H9 (cell line): ENCODE data around the gene ALDH6A1. TPM values are rescaled to one million over a fixed set of nuclear protein-coding genes. Genes with fewer than 3 reads are reported as not detected.
"Not testable (repeated sequence)": the region's sequence is repeated elsewhere in the genome, so short reads cannot be mapped to it uniquely, and the experiment has no call there.

ENCODE experiments used
- DNase-seq: peaks from one replicate; pipeline ENCODE4 v3.0.0-alpha.2; 2017
- H2AFZ ChIP-seq: one replicate; pipeline ENCODE4 v1.6.1; 2013; ENCODE audit warnings: mild to moderate bottlenecking, low read length, control low read depth, moderate library complexity
- H2AK5ac ChIP-seq: 2 replicates; pipeline ENCODE4 v1.6.1; 2013; ENCODE audit warnings: low read length, control low read depth, mixed read lengths; ENCODE audit not compliant: insufficient read length
- H2BK120ac ChIP-seq: one replicate; pipeline ENCODE4 v1.6.1; 2013; ENCODE audit warnings: low read depth, mild to moderate bottlenecking, low read length, control low read depth, inconsistent platforms; ENCODE audit not compliant: poor library complexity, severe bottlenecking
- H2BK12ac ChIP-seq: 2 replicates; pipeline ENCODE4 v1.6.1; 2013; ENCODE audit warnings: low read length, control low read depth, mixed read lengths, low read depth; ENCODE audit not compliant: insufficient read length
- H2BK15ac ChIP-seq: 2 replicates; pipeline ENCODE4 v1.6.1; 2013; ENCODE audit warnings: low read depth, low read length, control low read depth
- H2BK20ac ChIP-seq: one replicate; pipeline ENCODE4 v1.6.1; 2013; ENCODE audit warnings: low read depth, mild to moderate bottlenecking, low read length, control low read depth, inconsistent platforms; ENCODE audit not compliant: poor library complexity, severe bottlenecking
- H2BK5ac ChIP-seq: 2 replicates; pipeline ENCODE4 v1.6.1; 2013; ENCODE audit warnings: low read length, control low read depth, mixed read lengths; ENCODE audit not compliant: insufficient read length
- H3K14ac ChIP-seq: 2 replicates; pipeline ENCODE4 v1.6.1; 2013; ENCODE audit warnings: low read length, control low read depth; ENCODE audit not compliant: insufficient read depth
- H3K18ac ChIP-seq: 2 replicates; pipeline ENCODE4 v1.6.1; 2013; ENCODE audit warnings: low read depth, mild to moderate bottlenecking, mixed read lengths, low read length, control low read depth; ENCODE audit not compliant: insufficient read length
- H3K23ac ChIP-seq: 2 replicates; pipeline ENCODE4 v1.6.1; 2013; ENCODE audit warnings: low read length, control low read depth, mixed read lengths, low read depth; ENCODE audit not compliant: insufficient read length
- H3K23me2 ChIP-seq: 2 replicates; pipeline ENCODE4 v1.6.1; 2013; ENCODE audit warnings: low read depth, mild to moderate bottlenecking, mixed read lengths, low read length, control low read depth; ENCODE audit not compliant: insufficient read length, poor library complexity, severe bottlenecking
- H3K27ac ChIP-seq: 2 replicates; pipeline ENCODE4 v1.5.1; 2013; ENCODE audit warnings: low read length, control low read depth, mixed read lengths, low read depth; ENCODE audit not compliant: insufficient read length
- H3K27me3 ChIP-seq: 2 replicates; pipeline ENCODE4 v1.6.1; 2013; ENCODE audit warnings: low read length, control low read depth, inconsistent platforms; ENCODE audit not compliant: insufficient read depth
- H3K4ac ChIP-seq: 2 replicates; pipeline ENCODE4 v1.6.1; 2013; ENCODE audit warnings: low read depth, mild to moderate bottlenecking, control low read depth, inconsistent platforms, low read length, moderate library complexity
- H3K4me1 ChIP-seq: 2 replicates; pipeline ENCODE4 v1.6.1; 2013; ENCODE audit warnings: low read length, control low read depth, inconsistent platforms; ENCODE audit not compliant: insufficient read depth
- H3K4me2 ChIP-seq: 2 replicates; pipeline ENCODE4 v1.6.1; 2013; ENCODE audit warnings: low read length, control low read depth, mixed read lengths; ENCODE audit not compliant: insufficient read length, insufficient read depth
- H3K56ac ChIP-seq: 2 replicates; pipeline ENCODE4 v1.6.1; 2013; ENCODE audit warnings: low read depth, mild to moderate bottlenecking, mixed read lengths, low read length, control low read depth; ENCODE audit not compliant: insufficient read length
- H3K79me1 ChIP-seq: 2 replicates; pipeline ENCODE4 v1.6.1; 2013; ENCODE audit warnings: low read depth, mild to moderate bottlenecking, moderate library complexity, low read length, control low read depth, inconsistent platforms; ENCODE audit not compliant: insufficient read depth, poor library complexity, severe bottlenecking
- H3K79me2 ChIP-seq: 2 replicates; pipeline ENCODE4 v1.6.1; 2013; ENCODE audit warnings: low read length, control low read depth, inconsistent platforms; ENCODE audit not compliant: insufficient read depth
- H3K9ac ChIP-seq: 2 replicates; pipeline ENCODE4 v1.6.1; 2013; ENCODE audit warnings: low read length, control low read depth, mixed read lengths; ENCODE audit not compliant: insufficient read length; ENCODE audit errors: extremely low read depth
- H3K9me3 ChIP-seq: one replicate; pipeline ENCODE4 v1.6.1; 2013; ENCODE audit warnings: low read depth, low read length, inconsistent platforms; ENCODE audit not compliant: control insufficient read depth
- H3T11ph ChIP-seq: one replicate; pipeline ENCODE4 v1.6.1; 2013; ENCODE audit warnings: mild to moderate bottlenecking, low read length, control low read depth, inconsistent platforms
- H4K20me1 ChIP-seq: one replicate; pipeline ENCODE4 v1.6.1; 2013; ENCODE audit not compliant: control insufficient read depth, insufficient read length, insufficient read depth
- H4K5ac ChIP-seq: 2 replicates; pipeline ENCODE4 v1.6.1; 2013; ENCODE audit warnings: low read depth, mild to moderate bottlenecking, mixed read lengths, low read length, control low read depth; ENCODE audit not compliant: insufficient read length
- H4K8ac ChIP-seq: replicated peaks from 2 replicates; pipeline ENCODE4 v1.6.1; 2013; ENCODE audit warnings: low read length, control low read depth, mixed read lengths, low read depth; ENCODE audit not compliant: insufficient read length
- H4K91ac ChIP-seq: 2 replicates; pipeline ENCODE4 v1.6.1; 2013; ENCODE audit warnings: low read depth, mild to moderate bottlenecking, moderate library complexity, mixed read lengths, low read length, control low read depth; ENCODE audit not compliant: insufficient read length
- H3K27ac Mint-ChIP-seq, 3 experiments: 2 replicates in 2 of 3; 3 replicates in 1 of 3; pipeline ENCODE4 v1.8.0; 2020 to 2021; ENCODE audit warnings: mixed read lengths in 3 of 3, mild to moderate bottlenecking in 1 of 3, moderate library complexity in 1 of 3
- H3K27me3 Mint-ChIP-seq: 2 replicates; pipeline ENCODE4 v1.8.0; 2021; ENCODE audit warnings: low read depth, mild to moderate bottlenecking, moderate library complexity, mixed read lengths
- H3K36me3 Mint-ChIP-seq, 3 experiments: 2 replicates in 2 of 3; 3 replicates in 1 of 3; pipeline ENCODE4 v1.8.0; 2020 to 2021; ENCODE audit warnings: low read depth in 3 of 3, mixed read lengths in 3 of 3; ENCODE audit not compliant: insufficient read depth in 1 of 3
- H3K4me1 Mint-ChIP-seq, 2 experiments: 2 replicates each; pipeline ENCODE4 v1.8.0; 2020; ENCODE audit warnings: mixed read lengths in 2 of 2
- H3K4me3 Mint-ChIP-seq, 2 experiments: 2 replicates in 1 of 2; 3 replicates in 1 of 2; pipeline ENCODE4 v1.8.0; 2020 to 2021; ENCODE audit warnings: mild to moderate bottlenecking in 2 of 2, mixed read lengths in 2 of 2, moderate library complexity in 1 of 2
- H3K9me3 Mint-ChIP-seq, 2 experiments: 2 replicates in 1 of 2; 3 replicates in 1 of 2; pipeline ENCODE4 v1.8.0; 2020; ENCODE audit warnings: mild to moderate bottlenecking in 2 of 2, mixed read lengths in 2 of 2, moderate library complexity in 1 of 2
- CTCF ChIP-seq: fragments of 200-600 bp; sonication (generic); conservative IDR thresholded peaks from 3 replicates; pipeline ENCODE4 v1.8.0; 2021; ENCODE audit warnings: antibody characterized with exemption, mild to moderate bottlenecking
- WGBS: extraction: QIAGEN DNeasy Blood & Tissue Kit; methylation state at CpG from one replicate; pipeline ENCODE4 v1.1.7; 2013; ENCODE audit warnings: missing lambda C conversion rate, low lambda C conversion rate, mixed read lengths; ENCODE audit not compliant: insufficient read length; ENCODE audit errors: extremely low coverage; 5-methylcytosine and 5-hydroxymethylcytosine counted together
- total RNA-seq: library from RNA; stranded (reverse); gene quantifications from 2 replicates; pipeline ENCODE4 v1.2.1, GENCODE V29; 2021

The ALDH6A1 gene
- total RNA-seq, 1 experiment from 2014 or later, result 37.8 TPM

GRCh38 chr14:74126315-74127013, 42.2 kb upstream of the ALDH6A1 start:
- Histone ChIP-seq H3K23ac (no peak overlapping the region), H3T11ph (no peak overlapping the region), H3K4ac (no peak overlapping the region), H3K79me2 (no peaks in the 10 kb centered on the region), H4K5ac (no peak overlapping the region), H4K91ac (no peak overlapping the region), H3K4me1 (no peaks in the 10 kb centered on the region), H3K18ac (no peak overlapping the region), H2BK20ac (no peak overlapping the region), H2AK5ac (no peak overlapping the region), H3K27me3 (no peaks in the 10 kb centered on the region), H3K4me2 (no peak overlapping the region), H2BK12ac (no peak overlapping the region), H3K79me1 (no peaks in the 10 kb centered on the region), H3K14ac (no peak overlapping the region), H3K56ac (no peak overlapping the region), H3K23me2 (no peaks in the 10 kb centered on the region), H2BK120ac (no peak overlapping the region), H4K8ac (no peak overlapping the region), H3K9ac (no peak overlapping the region), H4K20me1 (no peaks in the 10 kb centered on the region), H2BK15ac (no peak overlapping the region), H2BK5ac (no peak overlapping the region), H3K27ac (no peak overlapping the region), H2AFZ (no peak overlapping the region), H3K9me3 (no peaks in the 10 kb centered on the region)
- H3K4me3 Mint-ChIP-seq, result no peak overlapping the region
- H3K36me3 Mint-ChIP-seq, result peaks cover 4 to 13% (median 6%) of the 10 kb centered on the region in 3 experiments; a peak in 5 of 7 replicates
- H3K9me3 Mint-ChIP-seq, result peaks cover 0 to 3% of the 10 kb centered on the region in 2 experiments; a peak in 2 of 5 replicates
- no CpG with 5 or more reads among the region's 1 CpG for WGBS
- H3K27me3 Mint-ChIP-seq, result no peaks in the 10 kb centered on the region
- no peak for DNase-seq
- TF ChIP-seq CTCF, result no peak
- H3K27ac Mint-ChIP-seq, result no peak overlapping the region
- no peaks in the 10 kb centered on the region for H3K4me1 Mint-ChIP-seq

- not testable (repeated sequence) for DNase-seq, H3K4ac ChIP-seq, H3K4me2 ChIP-seq, H3K27ac ChIP-seq, H2AK5ac ChIP-seq, H2BK120ac ChIP-seq, H3T11ph ChIP-seq, H3K4me1 Mint-ChIP-seq, H3K9me3 ChIP-seq, H3K9me3 Mint-ChIP-seq, H3K4me1 ChIP-seq, H4K20me1 ChIP-seq, H3K56ac ChIP-seq, H4K5ac ChIP-seq, H3K27ac Mint-ChIP-seq, H4K8ac ChIP-seq, H3K79me1 ChIP-seq, H4K91ac ChIP-seq, H2BK15ac ChIP-seq, H3K4me3 Mint-ChIP-seq, H3K14ac ChIP-seq, H2BK12ac ChIP-seq, H2BK5ac ChIP-seq, H3K9ac ChIP-seq, H3K27me3 Mint-ChIP-seq, H3K23me2 ChIP-seq, H3K23ac ChIP-seq, H3K79me2 ChIP-seq, H2BK20ac ChIP-seq, H3K18ac ChIP-seq, H3K27me3 ChIP-seq, H2AFZ ChIP-seq
- H3K36me3 Mint-ChIP-seq, result peaks cover 4 to 20% (median 6%) of the 10 kb centered on the region in 3 experiments; a peak in 5 of 7 replicates
- WGBS, result no CpG with 5 or more reads among the region's 5 CpGs
These were observed 41.2 kb upstream of the ALDH6A1 start for GRCh38 chr14:74125487-74125886.
